DMS 273 treated with DMSO at 0.1 percent for 48 hours (cell line): ENCODE data around the gene RFX3.

Experiments used
- DNase-seq: peaks from one replicate; lab custom pipeline; 2025; lab: John Stamatoyannopoulos, UW

RFX3 gene

DNA sequence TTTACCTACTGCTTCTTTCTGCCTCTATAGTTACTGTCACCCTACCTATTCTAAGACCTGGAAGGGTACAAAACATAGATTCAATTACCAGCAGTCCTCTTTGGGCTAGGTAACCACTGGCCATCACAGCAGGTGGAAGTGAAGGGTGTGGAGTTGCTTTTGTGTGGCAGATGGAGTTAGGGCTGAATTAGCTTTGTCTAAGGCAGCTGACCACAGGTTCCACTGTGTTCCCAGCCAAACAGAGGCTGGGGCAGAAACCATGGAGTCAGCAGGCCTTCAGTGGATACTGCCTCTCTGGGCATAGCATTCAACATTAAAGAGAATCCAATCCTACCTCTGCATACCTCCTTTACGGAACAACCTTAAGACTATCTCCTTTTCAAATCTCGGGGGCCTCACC lies 254.2 kb downstream of the RFX3 start:
- DNase-seq: no peak

GRCh38 chr9:3271157-3271556 lies 254.6 kb downstream of the RFX3 start:
- DNase-seq: no peak

GRCh38 chr9:3268223-3268622 lies 257.6 kb downstream of the RFX3 start:
- no peak for DNase-seq

- DNase-seq: no peak
Observed at GRCh38 chr9:3263698-3264097, 262.1 kb downstream of the RFX3 start.

DNA sequence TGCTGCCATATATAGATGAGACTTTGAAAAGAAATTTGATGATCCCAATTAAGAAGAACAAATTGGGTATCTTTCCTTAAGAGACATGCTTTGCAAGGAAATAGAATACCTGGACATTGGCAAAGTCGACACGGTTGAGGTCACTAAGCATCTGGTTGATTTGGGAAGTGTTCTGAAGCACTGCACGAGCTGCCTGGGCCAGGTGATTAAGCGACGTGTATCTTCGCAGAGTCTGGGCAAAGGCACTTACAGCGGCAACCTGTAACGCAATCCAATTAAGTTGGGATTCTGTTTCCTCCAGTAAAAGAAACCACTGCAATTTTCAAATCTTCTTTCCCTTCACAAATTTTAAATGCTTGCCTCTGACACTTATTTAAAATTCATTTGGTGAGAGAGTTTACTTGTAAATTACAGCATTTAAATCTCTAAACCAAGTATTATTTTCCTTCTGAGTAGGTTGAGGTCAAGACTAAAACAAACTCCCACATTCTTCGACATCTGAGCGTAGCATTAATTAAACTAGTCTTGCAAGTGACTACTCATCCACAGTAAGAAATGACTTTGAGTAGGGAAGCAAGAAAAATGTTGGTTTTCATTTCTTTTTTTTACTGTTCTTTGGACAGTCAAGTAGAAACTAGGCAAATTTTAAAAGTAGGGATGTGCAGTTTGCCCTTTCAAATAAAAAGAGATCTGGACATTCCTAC lies 262.8 kb downstream of the RFX3 start:
- DNase-seq: no peak

DNA sequence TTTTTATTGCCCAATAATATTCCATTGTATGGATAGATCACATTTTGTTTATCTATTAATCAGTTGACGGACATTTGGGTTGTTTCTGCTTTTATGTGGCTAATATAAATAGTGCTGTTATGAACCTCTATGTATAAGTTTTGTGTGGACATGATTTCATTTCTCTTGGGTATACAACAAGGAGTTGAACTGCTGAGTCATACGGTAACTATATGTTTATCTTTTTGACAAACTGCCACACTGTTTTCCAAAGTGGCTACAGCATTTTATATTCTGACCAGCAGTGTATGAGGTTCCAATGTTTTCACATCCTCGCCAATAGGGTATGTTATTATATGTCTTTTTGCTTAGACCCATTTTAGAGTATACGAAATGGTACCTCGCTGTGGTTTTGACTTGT lies 264.3 kb downstream of the RFX3 start:
- no peak for DNase-seq

DNA sequence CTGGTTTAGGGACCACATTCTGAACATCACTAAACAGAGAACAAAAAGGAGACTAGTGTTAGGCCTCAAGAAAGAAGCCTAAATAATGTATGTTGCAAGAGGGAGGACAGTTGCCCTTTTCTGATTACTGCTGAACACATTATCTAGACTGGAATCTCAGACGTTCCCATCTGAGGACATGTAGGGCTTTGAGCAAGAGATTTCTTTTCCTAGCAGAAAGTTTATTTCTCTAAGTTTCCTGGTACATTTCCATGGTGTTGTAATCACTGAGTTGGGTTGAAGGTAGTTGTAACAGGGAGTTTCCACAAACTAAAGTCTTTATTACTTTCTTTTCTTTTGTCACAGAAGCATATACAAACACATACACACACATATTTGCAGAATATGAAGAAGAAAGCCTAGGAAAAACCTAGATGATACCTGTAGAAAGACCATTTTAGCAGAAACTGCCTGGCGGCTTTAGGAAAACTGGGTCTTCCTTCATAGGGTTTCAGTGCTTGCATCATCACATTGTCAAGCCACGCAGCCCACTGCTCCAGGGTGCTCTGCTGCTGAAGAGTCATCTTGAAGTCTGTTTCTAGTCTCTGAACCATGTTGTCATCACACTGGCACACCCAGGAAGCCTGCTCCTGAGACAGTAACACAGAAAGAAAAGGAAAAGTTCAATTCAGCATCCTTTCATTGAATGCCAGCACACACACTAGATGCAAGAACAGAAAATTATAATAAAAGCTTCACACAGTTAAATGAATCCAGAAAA lies 269.1 kb downstream of the RFX3 start:
- DNase-seq: no peak

DNA sequence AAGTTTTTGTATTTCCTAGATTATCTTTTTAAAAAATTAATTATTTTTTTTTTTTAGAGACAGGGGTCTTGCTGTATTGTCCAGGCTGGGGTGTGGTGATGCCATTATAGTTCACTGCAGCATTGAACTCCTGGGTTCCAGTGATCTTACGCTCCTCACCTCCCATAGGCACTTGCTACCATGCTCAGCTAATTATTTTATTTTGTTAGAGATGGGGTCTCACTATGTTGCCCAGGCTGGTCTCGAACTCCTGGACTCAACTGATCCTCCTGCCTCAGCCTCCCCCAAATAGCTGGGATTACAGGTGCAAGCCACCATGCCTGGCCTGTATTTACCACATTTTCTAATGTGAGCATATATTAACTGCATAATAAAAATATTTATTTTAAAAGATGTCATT lies 274.5 kb downstream of the RFX3 start:
- no peak for DNase-seq

DNA sequence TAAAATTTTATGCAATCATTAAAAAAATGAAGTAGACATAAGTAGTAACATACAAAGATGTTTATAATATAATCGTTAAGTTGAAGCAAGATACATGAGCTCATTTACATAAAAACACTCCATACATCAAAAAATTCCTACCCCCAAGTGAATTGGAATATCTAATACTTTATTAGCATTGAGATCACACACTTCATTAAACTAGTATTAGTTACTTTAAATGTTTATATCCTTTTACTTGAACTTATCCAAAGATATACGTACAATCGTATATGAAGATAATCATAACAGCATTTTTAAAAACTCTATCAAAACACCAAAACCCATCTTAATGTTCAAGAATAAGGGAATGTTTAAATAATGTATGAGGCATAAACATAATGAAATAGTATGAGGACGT lies 275.1 kb downstream of the RFX3 start:
- DNase-seq: no peak

GRCh38 chr9:3247211-3247610 lies 278.6 kb downstream of the RFX3 start:
- DNase-seq: no peak

DNA sequence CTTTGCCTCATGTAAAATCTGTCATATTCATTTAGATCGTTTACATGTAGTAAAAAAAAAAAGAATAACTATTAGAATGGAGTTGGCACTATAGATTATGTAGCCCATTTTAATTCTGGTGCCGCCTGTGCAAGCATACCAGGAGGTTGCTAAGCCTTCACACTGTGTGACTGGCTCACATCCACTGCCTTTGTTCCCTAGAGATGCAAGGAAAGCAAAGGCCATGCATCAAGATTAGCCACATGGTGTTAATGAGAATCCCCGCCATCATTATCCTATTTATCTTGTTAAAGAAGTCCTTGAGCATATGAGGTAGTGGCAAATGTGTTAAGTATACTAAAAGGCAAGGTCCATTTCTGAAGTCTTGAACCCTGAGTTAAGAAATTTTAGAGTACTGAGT lies 279.6 kb downstream of the RFX3 start:
- DNase-seq: no peak

- no peak for DNase-seq
Observed at GRCh38 chr9:3244963-3245653, 280.7 kb downstream of the RFX3 start.

GRCh38 chr9:3243683-3244082 lies 282.1 kb downstream of the RFX3 start:
- DNase-seq: no peak

DNA sequence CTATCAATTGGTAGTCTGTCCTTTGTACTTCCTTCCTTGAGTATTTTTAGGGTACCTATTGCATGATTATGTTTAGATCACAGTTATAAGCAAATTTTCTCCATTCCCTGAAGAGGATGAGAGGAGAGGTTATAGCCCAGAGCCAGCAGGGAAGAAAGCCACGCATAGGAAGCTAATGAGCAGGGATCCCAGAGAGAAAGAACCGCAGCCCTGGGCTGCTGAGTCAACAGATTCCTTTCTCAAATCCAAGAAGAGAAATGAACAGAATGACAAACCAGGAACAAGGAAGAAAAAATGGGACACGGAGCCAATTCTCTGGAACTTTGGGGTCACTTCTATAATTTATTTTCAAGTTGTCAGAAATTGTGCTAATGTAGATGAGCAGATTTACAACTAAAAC lies 284.5 kb downstream of the RFX3 start:
- no peak for DNase-seq

- peak; percentile 13 for DNase-seq
Observed at GRCh38 chr9:3240656-3241268, 285.0 kb downstream of the RFX3 start.

GRCh38 chr9:3239240-3239639 lies 286.6 kb downstream of the RFX3 start:
- no peak for DNase-seq

DNA sequence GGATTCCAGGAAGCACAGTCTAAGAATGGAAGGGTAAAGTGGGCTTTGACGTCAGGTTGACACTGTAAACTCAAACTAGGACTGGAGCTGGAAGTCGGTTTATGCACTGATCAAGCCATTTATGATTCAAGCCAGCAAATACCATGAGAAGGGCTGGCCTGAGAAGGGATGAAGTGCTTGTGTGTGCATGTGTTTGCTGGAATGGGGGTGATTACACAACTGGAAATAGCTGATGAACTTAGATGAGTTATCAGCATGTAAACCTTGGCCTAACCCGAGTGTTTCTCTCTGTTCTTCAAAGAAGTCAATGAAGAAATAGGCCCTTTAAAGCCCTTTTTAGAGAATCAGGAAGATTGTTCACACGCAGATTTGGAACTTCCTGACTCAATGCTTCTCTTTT lies 287.6 kb downstream of the RFX3 start:
- no peak for DNase-seq

- no peak for DNase-seq
Observed at GRCh38 chr9:3237121-3237520, 288.7 kb downstream of the RFX3 start.

DNA sequence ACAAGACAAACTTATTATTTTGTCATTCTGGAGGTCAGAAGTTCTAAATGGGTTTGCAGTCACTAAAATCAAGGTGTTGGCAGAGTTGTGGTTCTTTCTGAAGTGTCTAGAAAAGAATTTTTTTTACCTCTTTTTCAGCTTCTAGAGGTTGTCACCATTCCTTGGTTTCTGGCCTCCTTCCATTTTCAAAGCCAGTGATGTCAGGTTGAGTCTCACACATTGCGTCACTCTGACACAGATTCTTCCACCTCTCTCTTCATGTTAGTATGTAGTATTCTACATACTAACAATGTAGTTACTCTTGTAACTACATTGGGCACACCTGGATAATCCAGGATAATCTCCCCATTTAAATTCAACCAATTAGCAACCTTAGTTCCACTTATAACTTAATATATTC lies 290.3 kb downstream of the RFX3 start:
- DNase-seq: no peak

GRCh38 chr9:3224931-3225330 lies 300.9 kb downstream of the RFX3 start:
- no peak for DNase-seq

DNA sequence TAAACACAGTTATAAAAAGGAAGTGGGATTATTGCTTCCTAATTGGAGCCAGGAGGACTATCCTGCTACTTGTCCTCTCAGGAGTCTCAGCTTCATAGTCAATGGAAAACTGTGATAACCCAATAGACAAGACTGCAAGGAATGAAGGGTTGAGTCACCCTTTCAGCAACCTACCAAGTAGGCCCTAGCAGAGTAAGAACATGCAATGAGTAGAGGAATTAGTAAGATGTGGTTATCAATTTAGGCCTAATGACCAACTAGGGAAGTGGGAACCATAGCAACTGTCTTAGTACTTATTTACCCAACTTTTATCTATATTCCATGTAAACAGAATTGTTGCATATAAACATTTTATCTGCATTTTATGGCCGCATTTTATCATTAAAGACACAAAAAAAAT lies 310.1 kb downstream of the RFX3 start:
- no peak for DNase-seq

DNA sequence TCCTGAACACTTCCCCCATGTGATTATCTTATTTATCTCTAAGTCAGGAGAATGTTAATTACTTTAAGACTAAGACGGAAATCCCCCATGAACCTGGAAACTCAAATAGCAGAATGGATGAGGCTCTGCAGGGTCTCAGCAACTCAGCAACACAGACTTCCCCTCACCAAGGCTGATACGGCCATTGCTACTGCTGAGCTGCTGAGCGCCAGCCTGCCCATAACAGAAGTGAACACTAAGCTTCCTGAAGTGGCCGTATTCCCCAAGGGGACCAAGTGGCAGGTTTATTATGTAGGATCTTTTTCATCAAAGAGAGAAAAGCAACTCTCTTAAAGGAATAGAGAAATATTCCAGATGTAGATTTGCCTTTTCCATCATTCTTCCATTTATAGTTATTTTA lies 311.1 kb downstream of the RFX3 start:
- no peak for DNase-seq
